ENCODE results near the gene WASF3. TPM values are rescaled to one million over a fixed set of nuclear protein-coding genes. Genes with fewer than 3 reads are reported as not detected.

WASF3 gene
- total RNA-seq, 4 donors from 2014 or later, result 1.4 to 13.9 (median 2.8) TPM

DNA sequence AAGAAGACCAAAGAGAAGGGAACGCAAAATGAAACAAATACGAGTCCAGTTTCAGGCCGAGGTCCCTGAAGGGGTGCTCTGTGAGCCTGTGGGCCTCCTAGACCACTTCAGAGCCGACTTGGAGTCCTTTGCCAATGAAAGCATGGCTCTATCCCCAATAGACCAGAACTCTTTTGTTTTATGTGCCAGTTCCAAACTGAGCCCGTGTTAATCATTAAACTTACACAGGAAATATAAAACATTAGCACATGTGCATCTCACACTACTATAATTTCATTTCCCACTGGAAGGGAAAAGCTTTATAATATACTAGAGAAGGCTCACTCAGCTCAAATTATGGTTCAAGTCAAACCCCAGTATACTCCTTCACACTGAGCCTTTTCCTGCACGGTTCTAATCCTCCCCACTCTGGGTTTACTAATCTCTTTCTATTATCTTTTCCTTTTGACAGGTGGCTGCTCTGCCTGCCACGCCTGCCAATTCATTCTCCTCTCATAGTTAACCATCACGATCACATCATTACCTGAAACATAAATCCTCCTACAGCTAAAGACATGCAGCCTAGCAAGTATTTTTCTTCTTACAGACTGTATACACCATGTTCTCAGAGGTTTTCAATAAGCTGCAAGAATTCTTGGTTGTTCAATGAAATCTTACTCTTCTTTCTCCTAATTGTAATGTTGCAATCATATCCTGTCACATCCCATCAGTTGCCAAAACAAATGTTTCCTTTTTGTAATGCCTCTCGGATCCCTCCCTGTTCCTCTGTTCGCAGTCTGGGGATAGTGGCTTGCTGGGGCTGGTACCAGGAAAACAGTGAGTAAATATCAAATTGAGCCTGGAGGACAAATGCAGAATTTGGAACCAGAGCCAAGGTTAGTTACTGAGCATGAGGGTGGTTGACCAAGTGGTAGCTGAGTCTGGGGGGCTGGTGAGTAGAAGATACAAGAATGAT is 18.8 kb upstream of the WASF3 start:
- Histone ChIP-seq H3K4me1 (no peaks in the 10 kb centered on the region), H3K9me3 (no peaks in the 10 kb centered on the region), H3K4me3 (no peak overlapping the region), H3K36me3 (no peaks in the 10 kb centered on the region), H3K27me3 (peaks cover 0 to 18% (median 0%) of the 10 kb centered on the region in 4 donors), H3K27ac (no peak overlapping the region)
- WGBS, 2 donors, result 28 to 40% methylated on average over 10 of the region's 10 CpGs
- no peak for TF ChIP-seq POLR2A (IDR thresholded peaks at IDR 0.05)
- TF ChIP-seq, protein P1, sequence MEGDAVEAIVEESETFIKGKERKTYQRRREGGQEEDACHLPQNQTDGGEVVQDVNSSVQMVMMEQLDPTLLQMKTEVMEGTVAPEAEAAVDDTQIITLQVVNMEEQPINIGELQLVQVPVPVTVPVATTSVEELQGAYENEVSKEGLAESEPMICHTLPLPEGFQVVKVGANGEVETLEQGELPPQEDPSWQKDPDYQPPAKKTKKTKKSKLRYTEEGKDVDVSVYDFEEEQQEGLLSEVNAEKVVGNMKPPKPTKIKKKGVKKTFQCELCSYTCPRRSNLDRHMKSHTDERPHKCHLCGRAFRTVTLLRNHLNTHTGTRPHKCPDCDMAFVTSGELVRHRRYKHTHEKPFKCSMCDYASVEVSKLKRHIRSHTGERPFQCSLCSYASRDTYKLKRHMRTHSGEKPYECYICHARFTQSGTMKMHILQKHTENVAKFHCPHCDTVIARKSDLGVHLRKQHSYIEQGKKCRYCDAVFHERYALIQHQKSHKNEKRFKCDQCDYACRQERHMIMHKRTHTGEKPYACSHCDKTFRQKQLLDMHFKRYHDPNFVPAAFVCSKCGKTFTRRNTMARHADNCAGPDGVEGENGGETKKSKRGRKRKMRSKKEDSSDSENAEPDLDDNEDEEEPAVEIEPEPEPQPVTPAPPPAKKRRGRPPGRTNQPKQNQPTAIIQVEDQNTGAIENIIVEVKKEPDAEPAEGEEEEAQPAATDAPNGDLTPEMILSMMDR (IDR thresholded peaks at IDR 0.05), result no peak
- intact Hi-C loops (cut with DNase I), result no loop called here
- DNase-seq, result no peak

DNA sequence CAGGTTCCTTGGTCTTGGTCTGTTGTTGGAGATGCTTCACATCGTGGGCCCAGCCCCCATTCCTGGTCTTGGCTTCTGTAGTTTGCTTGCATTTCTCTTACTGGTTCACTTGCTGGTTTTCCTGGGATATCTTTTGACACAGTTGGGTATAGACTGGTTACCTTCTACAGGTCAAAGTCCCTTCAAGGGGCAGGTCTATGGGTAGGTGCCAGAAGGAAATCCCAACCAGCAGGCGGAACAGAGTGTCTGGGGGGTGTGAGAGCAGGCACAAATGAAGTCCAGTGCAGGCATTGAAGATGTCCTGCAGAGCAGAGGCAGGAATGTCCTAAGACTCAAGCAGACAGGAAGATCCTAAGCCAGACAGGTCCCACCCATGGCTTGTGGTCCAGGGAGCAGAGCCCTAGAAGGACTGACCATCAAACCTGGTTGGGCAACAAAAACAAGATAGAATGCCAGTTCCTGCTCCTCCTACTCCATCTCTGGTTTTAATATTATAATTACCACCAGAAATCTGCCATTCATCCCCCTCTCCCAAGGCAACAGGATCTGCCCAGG is 17.7 kb upstream of the WASF3 start:
- WGBS, 2 donors, result 63 to 69% methylated on average over 2 of the region's 2 CpGs
- Histone ChIP-seq H3K4me3 (no peak overlapping the region), H3K27ac (no peak overlapping the region), H3K27me3 (peaks cover 0 to 19% (median 0%) of the 10 kb centered on the region in 4 donors), H3K9me3 (no peaks in the 10 kb centered on the region), H3K36me3 (no peaks in the 10 kb centered on the region), H3K4me1 (no peaks in the 10 kb centered on the region)
- intact Hi-C loops (cut with DNase I), result no loop called here
- DNase-seq, result no peak
- TF ChIP-seq POLR2A (IDR thresholded peaks at IDR 0.05), result no peak
- TF ChIP-seq, protein P1 (IDR thresholded peaks at IDR 0.05), result no peak

DNA sequence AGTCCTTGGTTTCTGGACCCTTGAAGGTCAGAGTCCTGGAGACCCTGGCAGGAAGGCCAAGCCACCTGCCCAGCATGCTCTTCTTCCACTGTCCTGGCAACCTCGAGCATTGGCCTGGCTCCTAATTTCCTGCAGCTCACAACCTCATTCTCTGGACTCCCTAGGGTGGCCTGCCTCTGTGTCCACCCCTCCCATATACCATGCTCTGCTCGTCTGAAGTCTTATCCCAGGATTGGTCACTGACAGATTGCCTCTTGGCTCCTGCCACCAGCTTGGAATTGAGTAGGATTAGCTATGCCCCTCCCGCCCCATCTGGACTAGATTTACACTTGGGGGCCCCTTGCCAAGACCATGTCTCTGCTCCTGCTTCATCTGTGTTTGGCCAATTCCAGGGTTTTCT is 17.1 kb upstream of the WASF3 start:
- H3K4me3 ChIP-seq, result no peak overlapping the region
- TF ChIP-seq, protein P1 (IDR thresholded peaks at IDR 0.05), result no peak
- TF ChIP-seq POLR2A (IDR thresholded peaks at IDR 0.05), result no peak
- peaks cover 0 to 19% (median 0%) of the 10 kb centered on the region in 4 donors for H3K27me3 ChIP-seq
- no peaks in the 10 kb centered on the region for H3K4me1 ChIP-seq
- H3K36me3 ChIP-seq, result no peaks in the 10 kb centered on the region
- intact Hi-C loops (cut with DNase I), result no loop called here
- DNase-seq, result no peak
- H3K27ac ChIP-seq, result no peak overlapping the region
- WGBS, 2 donors, result 13 to 23% methylated on average over 2 to 3 of the region's 3 CpGs
- H3K9me3 ChIP-seq, result no peaks in the 10 kb centered on the region

DNA sequence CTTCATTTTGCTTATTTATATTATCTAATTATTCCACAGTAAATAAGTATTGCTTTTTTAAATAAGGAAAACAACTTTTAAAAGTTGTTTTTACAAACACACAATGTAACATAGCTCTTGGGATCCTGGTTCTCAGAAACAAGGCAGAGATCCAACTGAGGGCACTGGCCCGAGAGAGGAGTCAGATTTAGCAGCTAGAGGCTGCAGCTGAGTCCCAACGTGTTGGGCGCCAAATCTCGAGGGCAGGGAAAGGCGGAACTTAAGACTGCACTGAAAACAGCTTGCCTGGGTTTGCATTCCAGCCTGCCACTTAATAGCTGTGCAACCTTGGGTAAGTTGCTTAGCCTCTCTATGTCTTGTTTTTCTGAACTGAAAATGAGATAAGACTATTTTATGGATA is 16.4 kb upstream of the WASF3 start:
- peaks cover 0 to 20% (median 0%) of the 10 kb centered on the region in 4 donors for H3K27me3 ChIP-seq
- WGBS, 2 donors, result 42 to 49% methylated on average over 4 to 5 of the region's 5 CpGs
- no peak overlapping the region for H3K27ac ChIP-seq
- intact Hi-C loops (cut with DNase I), result no loop called here
- DNase-seq, result no peak
- no peaks in the 10 kb centered on the region for H3K36me3 ChIP-seq
- no peak for TF ChIP-seq POLR2A (IDR thresholded peaks at IDR 0.05)
- TF ChIP-seq, protein P1 (IDR thresholded peaks at IDR 0.05), result no peak
- no peak overlapping the region for H3K4me3 ChIP-seq
- H3K4me1 ChIP-seq, result no peaks in the 10 kb centered on the region
- H3K9me3 ChIP-seq, result no peaks in the 10 kb centered on the region

Data from esophagus squamous epithelium (tissue), 5 donors.